NCI-H2081 treated with DMSO at 0.1 percent for 48 hours (cell line): Measurements from ENCODE around the gene ZFP36.
A peak's percentile ranks its signal among the peaks of the same experiment; 100 is the strongest.

Experiments used
- DNase-seq: peaks from one replicate; lab custom pipeline; 2025; lab: John Stamatoyannopoulos, UW

The ZFP36 gene

DNA sequence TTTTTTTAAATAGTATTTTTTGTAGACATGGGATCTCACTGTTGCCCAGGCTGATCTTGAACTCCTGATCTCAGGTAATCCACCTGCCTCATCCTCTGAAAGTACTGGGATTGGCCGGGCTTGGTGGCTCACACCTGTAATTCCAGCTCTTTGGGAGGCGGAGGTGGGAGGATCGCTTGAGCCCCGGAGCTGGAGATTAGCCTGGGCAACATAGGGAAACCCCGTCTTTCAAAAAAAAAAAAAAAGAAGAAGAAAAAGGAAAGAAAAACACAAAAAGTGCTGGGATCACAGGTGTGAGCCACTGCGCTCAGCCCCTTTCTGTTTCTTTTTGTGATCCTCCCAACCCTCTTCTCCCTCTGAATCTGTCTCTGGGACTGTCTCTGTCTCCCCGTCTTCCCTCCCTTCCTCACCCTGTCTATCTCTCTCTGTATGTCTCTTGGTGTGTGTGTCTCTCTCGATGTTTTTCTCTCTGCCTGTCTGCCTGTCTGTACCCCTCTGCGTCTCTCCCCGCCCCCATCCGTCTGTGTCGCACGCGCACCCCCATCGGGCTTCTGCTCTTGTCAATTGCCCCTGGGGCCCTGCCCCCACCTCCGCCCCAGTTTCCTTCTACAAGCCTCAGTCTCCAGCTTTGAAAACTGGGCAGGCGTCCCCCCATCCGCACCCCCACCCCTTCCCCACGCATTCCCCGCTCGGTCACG, 540 bp upstream of the ZFP36 start:
- no peak for DNase-seq

DNA sequence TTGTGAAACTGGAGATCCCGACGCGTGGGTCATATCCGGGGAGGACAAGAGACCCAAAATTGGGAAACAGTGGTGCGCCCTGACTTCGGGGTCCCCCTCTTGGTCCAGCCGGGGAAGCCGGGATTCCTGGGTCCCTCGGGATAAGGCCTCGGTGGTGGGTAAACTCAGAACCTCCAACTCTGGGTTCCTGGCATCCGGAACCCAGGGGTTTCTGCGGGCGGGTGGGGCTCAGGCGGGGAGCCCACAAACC, 688 bp downstream of the ZFP36 start:
- DNase-seq, result no peak

DNA sequence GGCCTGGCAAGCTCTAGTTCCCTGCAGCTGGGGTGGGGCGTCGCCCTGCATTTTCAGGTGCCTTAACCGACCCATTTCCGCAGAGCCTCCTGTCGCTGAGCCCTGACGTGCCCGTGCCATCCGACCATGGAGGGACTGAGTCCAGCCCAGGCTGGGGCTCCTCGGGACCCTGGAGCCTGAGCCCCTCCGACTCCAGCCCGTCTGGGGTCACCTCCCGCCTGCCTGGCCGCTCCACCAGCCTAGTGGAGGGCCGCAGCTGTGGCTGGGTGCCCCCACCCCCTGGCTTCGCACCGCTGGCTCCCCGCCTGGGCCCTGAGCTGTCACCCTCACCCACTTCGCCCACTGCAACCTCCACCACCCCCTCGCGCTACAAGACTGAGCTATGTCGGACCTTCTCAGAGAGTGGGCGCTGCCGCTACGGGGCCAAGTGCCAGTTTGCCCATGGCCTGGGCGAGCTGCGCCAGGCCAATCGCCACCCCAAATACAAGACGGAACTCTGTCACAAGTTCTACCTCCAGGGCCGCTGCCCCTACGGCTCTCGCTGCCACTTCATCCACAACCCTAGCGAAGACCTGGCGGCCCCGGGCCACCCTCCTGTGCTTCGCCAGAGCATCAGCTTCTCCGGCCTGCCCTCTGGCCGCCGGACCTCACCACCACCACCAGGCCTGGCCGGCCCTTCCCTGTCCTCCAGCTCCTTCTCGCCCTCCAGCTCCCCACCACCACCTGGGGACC, 1.2 kb downstream of the ZFP36 start:
- DNase-seq, result no peak

DNA sequence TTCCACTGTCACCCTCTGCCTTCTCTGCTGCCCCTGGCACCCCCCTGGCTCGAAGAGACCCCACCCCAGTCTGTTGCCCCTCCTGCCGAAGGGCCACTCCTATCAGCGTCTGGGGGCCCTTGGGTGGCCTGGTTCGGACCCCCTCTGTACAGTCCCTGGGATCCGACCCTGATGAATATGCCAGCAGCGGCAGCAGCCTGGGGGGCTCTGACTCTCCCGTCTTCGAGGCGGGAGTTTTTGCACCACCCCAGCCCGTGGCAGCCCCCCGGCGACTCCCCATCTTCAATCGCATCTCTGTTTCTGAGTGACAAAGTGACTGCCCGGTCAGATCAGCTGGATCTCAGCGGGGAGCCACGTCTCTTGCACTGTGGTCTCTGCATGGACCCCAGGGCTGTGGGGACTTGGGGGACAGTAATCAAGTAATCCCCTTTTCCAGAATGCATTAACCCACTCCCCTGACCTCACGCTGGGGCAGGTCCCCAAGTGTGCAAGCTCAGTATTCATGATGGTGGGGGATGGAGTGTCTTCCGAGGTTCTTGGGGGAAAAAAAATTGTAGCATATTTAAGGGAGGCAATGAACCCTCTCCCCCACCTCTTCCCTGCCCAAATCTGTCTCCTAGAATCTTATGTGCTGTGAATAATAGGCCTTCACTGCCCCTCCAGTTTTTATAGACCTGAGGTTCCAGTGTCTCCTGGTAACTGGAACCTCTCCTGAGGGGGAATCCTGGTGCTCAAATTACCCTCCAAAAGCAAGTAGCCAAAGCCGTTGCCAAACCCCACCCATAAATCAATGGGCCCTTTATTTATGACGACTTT, 2.0 kb downstream of the ZFP36 start:
- DNase-seq, result no peak

DNA sequence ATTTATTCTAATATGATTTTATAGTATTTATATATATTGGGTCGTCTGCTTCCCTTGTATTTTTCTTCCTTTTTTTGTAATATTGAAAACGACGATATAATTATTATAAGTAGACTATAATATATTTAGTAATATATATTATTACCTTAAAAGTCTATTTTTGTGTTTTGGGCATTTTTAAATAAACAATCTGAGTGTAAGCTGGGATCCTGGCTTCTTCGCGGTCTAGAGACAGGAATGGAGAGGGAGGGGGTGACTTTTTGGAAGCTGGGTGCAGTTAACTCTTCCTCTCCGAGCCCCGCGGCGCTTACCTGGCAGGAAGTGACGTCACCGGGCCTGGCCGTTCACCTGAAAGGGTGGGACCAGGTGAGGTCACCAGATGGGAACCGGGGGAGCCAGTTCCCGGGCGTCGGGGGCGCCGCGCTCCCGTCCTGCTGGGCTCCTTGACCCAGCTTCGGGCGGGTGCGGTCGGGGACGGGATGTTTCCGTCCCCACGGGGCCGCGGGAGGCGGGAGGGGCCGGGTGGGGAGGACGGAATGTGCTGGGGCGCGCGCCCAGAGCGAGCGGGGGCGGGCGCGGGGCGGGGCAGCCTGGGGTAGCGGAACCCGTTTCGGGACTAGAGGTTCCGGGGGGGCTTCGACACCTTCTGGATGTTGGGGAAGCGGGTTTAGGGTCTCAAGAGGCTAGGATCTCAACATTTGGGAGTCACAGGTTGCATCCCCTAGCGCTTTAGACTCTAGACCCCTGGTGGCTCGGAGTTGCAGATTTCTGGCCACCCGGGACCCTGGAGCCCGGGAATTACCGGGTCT, 2.8 kb downstream of the ZFP36 start:
- DNase-seq, result peak; percentile 35

DNA sequence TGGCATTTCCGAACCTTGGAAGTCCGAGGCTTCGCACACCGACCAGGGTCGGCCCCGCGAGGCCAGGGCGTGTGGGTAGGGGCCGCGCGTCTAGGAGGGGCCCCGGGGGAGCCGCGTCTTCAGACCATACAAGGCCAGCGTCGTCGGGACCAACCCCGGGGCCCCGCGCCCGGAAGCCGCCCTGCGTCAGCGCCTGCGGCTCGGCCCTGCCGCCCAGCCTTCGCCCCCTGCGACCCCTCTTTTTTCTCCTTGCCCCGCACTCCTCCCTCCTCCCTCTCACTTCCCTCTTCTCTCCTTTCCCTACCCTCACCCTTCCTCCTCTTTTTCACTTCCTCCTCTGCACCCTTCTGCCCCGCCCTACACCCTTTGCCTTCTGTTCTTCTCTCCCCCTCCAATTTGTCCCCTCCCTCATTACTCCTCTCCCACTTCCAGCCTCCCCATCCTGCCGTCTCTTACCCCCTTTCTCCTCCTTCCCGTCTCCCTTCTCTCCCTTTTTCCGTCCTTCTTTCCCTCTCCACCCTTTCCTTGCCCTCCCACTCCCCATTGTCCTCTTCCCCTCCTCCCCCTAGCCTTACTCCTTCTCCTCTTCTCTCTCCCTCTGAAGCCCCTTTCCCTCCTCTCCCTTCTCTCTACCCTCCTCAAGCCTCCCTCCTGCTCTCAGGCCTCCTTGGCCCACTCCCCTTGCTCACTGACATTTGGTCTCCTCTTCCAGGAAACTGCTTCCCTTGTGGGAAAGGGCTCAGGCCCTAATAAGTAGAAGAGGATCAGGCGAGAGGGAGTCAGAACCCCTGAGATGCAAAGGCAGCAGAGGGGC, 3.6 kb downstream of the ZFP36 start:
- DNase-seq, result no peak

DNA sequence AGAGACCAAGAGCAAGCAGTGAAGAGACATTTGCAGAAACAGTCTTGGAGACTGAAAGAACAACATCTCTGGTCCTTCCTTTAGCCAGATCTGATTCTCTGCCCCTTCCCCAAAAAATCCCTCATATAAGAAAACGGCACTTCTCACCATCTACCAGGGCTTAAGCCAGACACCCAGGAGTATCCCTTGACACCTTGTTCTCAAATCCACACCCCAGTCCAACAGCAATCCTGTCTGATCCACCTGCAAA, 4.1 kb downstream of the ZFP36 start:
- no peak for DNase-seq

DNA sequence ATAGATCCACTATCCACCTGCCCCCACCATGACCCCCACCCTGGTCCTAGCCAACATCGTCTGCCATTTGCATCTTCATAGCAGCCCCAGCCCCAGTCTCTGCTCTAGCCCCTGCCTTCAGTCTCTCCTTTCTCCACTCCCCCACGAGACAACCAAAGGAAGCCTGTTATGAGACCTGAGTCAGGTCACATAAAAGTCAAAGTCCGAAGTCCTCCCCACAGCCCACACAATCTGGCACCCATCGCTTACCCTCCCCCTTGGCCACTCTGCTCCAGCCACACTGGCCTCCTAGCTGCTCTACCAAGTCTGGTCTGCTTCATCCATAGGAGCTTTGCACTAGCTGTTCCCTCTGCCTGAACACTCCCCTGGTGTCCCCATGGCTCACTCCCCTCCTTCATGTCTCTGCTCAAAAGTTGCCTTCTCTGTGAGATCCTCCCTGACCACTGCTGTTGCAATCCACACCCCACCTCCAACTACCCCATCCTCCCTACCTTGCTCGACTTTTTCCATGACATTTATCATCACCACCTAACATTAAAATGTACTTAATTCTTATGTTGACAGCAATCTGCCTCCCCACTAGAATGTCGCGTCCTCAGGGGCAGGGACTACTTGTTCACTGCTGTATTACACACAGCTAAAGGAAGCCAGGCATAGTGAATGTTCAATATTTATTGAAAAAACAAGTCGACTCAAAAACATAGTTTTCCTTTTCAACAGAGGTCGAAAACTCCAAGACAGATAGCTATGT, 4.6 kb downstream of the ZFP36 start:
- DNase-seq, result no peak

DNA sequence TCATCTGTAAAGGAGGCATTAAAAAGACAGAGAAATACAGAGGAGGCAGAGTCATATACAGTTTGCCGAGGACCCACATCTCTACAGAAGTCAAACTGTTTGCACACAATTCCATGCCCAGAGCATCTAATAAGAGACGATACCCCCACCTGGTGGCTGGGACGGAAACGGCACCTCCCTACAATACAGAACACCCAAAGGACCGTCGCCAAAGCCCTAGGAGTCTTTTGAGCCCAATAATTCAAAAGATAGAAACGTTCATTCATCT, 5.1 kb downstream of the ZFP36 start:
- DNase-seq, result peak; percentile 81

DNA sequence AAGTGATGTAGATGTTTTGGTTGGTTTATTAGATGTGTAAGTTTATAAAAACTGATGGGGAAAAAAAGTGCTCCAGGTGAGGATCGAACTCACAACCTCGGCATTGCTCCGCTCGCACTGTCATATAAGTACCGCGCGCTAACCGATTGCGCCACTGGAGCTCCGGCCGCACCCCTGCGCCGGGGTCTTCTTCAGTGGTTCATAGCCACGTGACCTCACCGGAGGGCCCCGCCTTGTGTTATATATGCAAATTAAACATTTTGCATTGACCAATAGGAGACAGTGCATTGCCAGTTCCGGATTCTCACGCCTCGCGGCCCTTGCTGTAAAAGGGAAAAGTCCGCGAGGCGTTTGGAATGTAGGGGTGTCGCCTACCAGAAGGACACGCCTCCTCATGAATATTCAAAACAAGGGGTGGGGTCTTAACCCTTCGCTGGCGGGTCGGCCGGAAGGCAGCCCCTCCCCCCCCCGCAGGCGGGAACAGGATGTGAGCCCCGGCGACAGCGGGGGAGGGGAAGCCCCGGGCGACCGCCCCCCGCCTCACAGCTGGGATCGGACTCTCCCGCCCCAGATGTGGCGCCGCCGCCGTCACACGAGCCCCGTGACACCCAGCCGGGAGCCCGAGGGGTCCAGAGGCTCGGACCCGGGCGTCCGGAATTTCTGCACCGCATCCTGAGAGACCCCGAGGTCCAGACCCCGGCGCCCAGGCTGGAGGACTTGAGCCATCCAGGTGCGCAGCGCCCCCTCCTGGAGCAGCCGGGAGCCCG, 5.6 kb downstream of the ZFP36 start, which contains the start of gene PLEKHG2:
TSS of gene PLEKHG2 (plus strand) at position 570 of the 767 bp plus-strand sequence. CDS start 1,418 bp downstream, outside the sequence.
- DNase-seq, result peak; percentile 96

DNA sequence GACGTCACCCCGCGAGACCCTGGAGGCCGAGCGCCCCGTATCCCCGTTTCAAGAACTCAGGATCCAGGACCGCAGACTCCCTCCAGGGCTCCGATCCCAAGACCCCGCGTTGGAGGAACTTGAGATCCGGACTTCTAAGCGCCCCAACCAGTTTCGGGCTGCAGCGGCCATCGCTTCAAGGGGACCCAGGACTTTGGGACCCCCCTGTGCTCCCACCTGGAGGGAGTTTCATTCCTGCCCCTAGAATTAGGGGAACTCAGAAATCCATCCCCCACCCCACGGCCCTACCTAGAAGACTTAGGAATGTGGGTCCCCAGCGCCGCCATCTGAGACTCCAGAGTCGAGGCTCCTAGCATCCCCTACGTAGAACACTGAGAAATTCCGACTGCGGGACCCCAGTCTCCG, 6.2 kb downstream of the ZFP36 start:
- no peak for DNase-seq

DNA sequence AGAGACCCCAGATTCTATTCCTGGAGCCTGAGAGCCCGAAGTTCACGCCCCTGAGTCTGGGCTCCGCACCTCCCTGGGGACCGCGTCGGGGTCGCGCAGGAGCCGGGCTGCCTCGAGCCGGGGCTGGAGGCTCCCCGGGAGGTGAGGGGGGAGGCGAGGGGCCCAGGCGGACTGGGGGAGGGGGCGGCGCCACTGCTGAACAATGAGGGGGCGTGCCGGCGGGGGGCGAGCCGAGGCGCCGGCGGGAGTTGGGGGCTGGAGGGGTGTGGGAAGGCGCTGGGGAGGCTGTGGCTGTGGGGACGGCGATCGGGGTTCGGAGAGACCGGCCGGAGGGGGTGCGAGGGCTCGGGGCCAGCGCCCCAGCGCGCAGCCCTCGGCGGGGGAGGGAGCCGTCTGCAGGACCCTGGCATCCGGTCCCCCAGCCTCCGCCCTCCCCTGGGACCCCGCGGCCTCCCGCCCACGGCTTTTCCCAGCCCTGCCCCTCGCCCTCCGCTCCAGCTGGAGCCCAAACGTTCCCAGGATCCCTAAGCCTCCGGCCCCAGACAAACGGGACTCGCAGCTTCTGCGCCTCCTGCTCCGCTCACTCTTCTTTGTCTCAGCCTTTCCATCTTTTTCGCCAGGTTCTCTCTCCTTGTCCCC, 6.7 kb downstream of the ZFP36 start:
- DNase-seq, result no peak

DNA sequence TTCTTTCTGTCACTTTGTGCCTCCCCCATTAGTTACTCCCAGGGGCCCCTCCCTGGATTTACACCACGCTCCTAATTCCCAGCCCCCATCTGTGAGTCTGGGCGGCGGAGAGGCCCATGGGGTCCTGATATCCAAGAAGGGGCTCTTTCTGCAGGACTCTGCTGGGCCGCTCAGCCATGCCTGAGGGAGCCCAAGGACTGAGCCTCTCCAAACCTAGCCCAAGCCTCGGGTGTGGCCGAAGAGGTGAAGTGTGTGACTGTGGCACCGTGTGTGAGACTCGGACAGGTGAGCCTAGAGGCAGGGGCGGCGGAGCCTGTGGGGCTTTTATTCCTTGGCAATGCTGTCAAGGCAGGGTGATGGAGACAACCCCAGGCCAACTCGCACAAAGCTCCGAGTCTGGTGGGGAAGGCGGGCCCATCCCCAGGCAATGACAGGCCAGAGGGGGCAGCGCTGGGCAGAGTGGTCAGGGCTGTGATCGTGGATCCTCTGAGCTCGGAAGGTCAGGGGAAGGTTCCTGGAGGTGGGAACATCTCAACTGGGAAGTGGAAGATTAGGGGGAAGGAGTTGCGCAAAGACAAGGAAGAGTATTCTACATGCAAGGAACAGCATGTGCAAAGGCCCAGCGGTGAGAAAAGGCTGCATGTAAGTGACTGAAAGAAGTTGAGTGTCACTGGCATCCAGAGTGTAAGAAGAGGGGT, 7.4 kb downstream of the ZFP36 start:
- DNase-seq, result no peak

DNA sequence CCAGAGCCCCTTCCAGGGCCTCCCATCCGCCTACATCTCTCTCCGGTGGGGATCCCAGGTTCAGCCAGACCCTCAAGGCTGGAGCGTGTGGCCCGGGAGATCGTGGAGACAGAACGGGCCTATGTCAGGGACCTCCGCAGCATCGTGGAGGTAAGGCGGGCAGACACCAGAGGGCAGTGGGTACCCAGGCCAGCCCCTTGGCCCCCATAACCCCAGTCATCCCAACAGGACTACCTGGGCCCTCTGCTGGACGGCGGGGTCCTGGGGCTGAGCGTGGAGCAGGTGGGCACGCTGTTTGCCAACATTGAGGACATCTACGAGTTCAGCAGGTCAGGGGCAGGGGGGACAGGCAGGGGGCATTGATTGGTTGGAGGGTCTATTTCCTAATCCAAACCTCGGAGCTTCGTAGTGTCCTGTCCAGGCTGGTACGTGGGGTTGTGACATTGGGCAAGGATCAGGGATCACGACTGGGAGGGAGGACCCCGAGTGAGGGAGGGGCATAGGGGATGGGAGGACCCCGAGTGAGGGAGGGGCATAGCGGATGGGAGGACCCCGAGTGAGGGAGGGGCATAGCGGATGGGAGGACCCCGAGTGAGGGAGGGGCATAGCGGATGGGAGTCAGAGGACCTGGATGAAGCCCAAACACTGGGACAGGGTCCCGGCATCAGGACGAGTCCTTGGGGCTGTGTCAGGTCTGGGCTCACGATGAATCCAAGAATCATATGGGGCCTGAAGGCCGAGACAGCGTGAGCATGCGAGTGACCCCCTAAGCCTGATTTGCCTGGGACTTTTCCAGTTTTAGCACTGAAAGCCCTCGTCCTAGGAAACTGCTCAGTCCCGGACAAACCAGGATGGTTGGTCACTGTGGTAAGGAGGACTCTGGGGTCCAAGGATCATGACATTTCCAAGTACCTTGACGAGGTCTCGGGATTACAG, 8.7 kb downstream of the ZFP36 start:
- DNase-seq, result no peak

DNA sequence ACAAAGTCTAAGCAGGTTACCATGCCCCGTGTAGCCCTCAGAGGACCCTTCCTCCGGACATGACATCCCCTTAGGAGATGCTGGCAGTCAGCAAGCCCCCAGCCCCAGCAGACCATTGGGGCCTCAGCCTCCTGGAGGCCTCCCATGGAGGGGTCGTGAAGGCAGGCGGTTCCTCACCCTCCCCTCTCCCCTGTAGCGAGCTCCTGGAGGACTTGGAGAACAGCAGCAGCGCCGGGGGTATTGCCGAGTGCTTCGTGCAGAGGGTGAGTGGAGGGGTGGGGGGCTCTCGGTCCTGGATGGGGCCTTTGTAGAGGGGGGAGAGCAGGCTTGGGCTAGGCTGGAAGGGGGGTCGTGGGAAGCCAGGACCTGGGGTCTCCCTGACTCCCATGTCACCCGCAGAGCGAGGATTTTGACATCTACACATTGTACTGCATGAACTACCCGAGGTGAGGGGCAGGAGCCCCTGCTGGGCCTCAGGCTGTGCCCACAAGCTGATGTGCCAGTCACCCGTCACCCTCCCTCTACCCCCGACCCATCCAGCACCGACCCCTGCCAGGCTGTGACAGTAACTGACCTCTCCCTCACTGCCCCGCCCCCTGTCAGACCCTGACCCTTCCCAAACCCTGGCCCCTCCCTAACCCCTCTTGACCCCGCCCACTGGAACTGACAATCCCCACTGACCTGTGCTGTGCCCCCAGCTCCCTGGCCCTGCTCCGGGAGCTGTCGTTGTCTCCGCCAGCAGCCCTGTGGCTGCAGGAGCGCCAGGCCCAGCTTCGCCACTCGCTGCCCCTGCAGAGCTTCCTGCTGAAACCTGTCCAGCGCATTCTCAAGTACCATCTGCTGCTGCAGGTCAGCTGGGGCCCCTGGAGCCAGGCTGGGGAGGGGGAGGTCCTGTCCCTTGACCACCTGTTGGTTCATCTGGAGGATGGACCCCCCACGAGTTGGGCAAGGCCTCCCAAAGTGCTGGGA, 9.8 kb downstream of the ZFP36 start:
- DNase-seq, result no peak

DNA sequence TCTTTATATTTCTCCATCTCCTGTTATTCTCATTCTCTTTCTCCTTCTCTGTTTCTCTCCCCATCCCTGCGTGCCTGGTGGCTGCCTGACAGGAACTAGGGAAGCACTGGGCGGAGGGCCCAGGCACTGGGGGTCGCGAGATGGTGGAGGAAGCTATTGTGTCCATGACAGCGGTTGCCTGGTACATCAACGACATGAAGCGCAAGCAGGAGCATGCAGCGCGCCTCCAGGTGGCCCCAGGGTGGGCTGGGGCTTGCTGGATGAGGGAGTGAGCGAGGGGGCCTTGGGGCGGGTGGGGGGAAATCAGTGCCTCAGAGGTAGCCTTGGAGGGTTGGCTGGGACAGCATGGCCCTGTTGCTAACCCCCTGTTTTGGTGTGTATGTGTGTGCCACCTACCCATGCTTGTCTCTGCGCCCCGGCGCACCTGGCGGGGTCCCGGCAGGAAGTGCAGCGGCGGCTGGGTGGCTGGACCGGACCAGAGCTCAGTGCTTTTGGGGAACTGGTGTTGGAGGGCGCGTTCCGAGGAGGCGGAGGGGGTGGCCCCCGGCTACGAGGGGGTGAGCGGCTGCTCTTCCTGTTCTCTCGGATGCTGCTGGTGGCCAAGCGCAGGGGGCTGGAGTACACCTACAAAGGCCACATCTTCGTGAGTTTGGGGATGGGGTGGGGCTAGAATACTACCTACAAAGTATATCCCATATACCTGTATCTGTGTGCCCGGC, 11.0 kb downstream of the ZFP36 start:
- no peak for DNase-seq
